NCI-H2029 treated with DMSO at 0.1 percent for 48 hours (cell line): ENCODE data around the gene PKD1.
"Not testable (repeated sequence)": the region's sequence is repeated elsewhere in the genome, so short reads cannot be mapped to it uniquely, and the experiment has no call there.

ENCODE experiments used
- DNase-seq: peaks from one replicate; lab custom pipeline; 2025; lab: John Stamatoyannopoulos, UW

PKD1 gene

GRCh38 chr16:2107121-2107790 is 28.4 kb downstream of the PKD1 start:
- not testable (repeated sequence) for DNase-seq

- DNase-seq: not testable (repeated sequence)
Measured at GRCh38 chr16:2106211-2106610, 29.5 kb downstream of the PKD1 start.

GRCh38 chr16:2105769-2106168 is 29.9 kb downstream of the PKD1 start:
- DNase-seq: not testable (repeated sequence)

GRCh38 chr16:2105291-2105690 is 30.4 kb downstream of the PKD1 start:
- DNase-seq: not testable (repeated sequence)

GRCh38 chr16:2104464-2104863 is 31.2 kb downstream of the PKD1 start:
- DNase-seq: not testable (repeated sequence)

- no peak for DNase-seq
Measured at GRCh38 chr16:2102471-2102870, 33.2 kb downstream of the PKD1 start.

- DNase-seq: not testable (repeated sequence)
Measured at GRCh38 chr16:2101581-2101980, 34.1 kb downstream of the PKD1 start.

- DNase-seq: not testable (repeated sequence)
Measured at GRCh38 chr16:2097689-2098088, 38.0 kb downstream of the PKD1 start.

- DNase-seq: no peak
Measured at GRCh38 chr16:2096853-2097595, 38.7 kb downstream of the PKD1 start.

- no peak for DNase-seq
Measured at GRCh38 chr16:2095918-2096582, 39.6 kb downstream of the PKD1 start.

- no peak for DNase-seq
Measured at GRCh38 chr16:2095315-2095853, 40.3 kb downstream of the PKD1 start.

GRCh38 chr16:2093793-2094192 is 41.9 kb downstream of the PKD1 start:
- DNase-seq: no peak

- no peak for DNase-seq
Measured at GRCh38 chr16:2092866-2093265, 42.8 kb downstream of the PKD1 start.

GRCh38 chr16:2092256-2092620 is 43.5 kb downstream of the PKD1 start:
- no peak for DNase-seq

- no peak for DNase-seq
Measured at GRCh38 chr16:2091547-2092255, 44.0 kb downstream of the PKD1 start.

- DNase-seq: peak; percentile 52
Measured at GRCh38 chr16:2090777-2091546, 44.7 kb downstream of the PKD1 start.

- no peak for DNase-seq
Measured at GRCh38 chr16:2090481-2090776, 45.3 kb downstream of the PKD1 start.

GRCh38 chr16:2089706-2090480 is 45.8 kb downstream of the PKD1 start:
- no peak for DNase-seq

GRCh38 chr16:2088759-2089358 is 46.8 kb downstream of the PKD1 start:
- no peak for DNase-seq
